KOPT-K1 (cell line): ENCODE data around the gene OR6Y1.

ENCODE experiments used
- H3K27ac ChIP-seq: fragments of 200-600 bp; sonication (generic); 2 replicates; pipeline ENCODE4 v1.5.1; 2016; ENCODE audit warnings: antibody characterized with exemption, mild to moderate bottlenecking, low read depth, low read length; ENCODE audit not compliant: poor library complexity, severe bottlenecking
- H3K36me3 ChIP-seq: fragments of 200-600 bp; sonication (generic); 2 replicates; pipeline ENCODE4 v1.5.1; 2017; ENCODE audit warnings: antibody characterized with exemption, mild to moderate bottlenecking, low read length, moderate library complexity; ENCODE audit not compliant: insufficient read depth
- H3K9me3 ChIP-seq: fragments of 200-600 bp; sonication (generic); 2 replicates; pipeline ENCODE4 v1.5.1; 2017; ENCODE audit warnings: antibody characterized with exemption, low read length, mild to moderate bottlenecking; ENCODE audit not compliant: insufficient read depth, poor library complexity, severe bottlenecking

The OR6Y1 gene, protein sequence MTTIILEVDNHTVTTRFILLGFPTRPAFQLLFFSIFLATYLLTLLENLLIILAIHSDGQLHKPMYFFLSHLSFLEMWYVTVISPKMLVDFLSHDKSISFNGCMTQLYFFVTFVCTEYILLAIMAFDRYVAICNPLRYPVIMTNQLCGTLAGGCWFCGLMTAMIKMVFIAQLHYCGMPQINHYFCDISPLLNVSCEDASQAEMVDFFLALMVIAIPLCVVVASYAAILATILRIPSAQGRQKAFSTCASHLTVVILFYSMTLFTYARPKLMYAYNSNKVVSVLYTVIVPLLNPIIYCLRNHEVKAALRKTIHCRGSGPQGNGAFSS

DNA sequence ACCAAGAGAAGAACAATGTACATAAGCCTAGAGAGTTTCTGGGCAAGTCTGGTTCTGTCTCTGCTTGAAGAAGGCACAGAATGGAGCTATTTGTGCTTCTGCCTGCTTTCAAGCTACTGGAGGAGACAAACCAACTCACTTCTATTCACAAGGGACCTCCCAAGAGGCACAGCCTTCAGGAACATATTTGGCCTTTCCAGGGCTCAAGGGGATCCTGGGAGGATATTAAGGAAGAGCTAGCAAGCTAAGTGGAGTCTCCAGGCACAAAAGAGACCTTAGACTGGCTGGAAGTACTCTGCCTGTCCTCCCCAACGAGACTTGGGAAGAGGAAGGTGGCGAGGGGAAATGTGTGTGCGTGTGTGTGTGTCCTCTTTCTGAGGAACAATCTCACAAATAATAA is at the start of gene OR6Y1:
Gene OR6Y1 (minus strand): TSS at position 54 of the 400 bp plus-strand sequence. CDS start 6,300 bp downstream, outside the sequence.
- H3K36me3 ChIP-seq, result no peaks in the 10 kb centered on the region
- no peak within 1 kb of the TSS for H3K27ac ChIP-seq
- no peaks in the 10 kb centered on the region for H3K9me3 ChIP-seq

DNA sequence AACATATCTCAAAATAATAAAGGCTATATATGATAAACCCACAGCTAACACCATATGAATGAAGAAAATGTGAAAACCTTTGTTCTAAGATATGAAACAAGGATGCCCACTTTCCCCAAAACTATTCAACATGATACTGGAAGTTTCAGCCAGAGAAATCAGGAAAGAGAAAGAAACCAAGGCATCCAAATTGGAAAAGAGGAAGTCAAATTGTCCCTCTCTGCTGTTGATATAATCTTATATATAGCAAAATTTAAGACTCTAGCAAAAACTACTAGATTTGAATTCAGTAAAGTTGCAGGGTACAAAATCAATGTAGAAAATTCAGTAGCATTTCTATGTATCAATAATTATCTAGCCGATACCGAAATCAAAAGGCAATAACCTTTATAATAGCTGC is 46.5 kb upstream of the OR6Y1 start:
- no peaks in the 10 kb centered on the region for H3K36me3 ChIP-seq
- H3K27ac ChIP-seq, result no peak overlapping the region
- peaks cover 34% of the 10 kb centered on the region for H3K9me3 ChIP-seq

DNA sequence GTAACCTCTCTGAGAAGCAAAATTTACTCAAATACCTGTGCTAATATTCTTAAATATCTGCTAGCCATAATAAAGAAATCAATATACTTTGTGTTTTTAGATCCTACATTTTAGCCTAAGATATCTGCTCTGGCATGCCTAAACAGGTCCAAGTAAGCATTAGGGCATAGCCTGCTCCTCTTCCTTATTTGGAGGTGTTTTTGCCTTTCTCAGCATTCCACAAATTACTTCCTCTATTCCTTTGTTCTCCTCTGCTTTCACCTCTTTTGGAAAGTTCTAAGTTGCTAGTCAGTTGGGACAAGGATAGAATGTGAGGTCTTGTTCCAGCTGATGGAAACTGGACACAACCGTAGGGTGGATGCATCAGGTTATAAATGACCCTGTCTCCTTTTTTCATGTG is 32.7 kb upstream of the OR6Y1 start:
- peaks cover 14% of the 10 kb centered on the region for H3K9me3 ChIP-seq
- no peak overlapping the region for H3K27ac ChIP-seq
- H3K36me3 ChIP-seq, result no peaks in the 10 kb centered on the region

- no peaks in the 10 kb centered on the region for H3K36me3 ChIP-seq
- peaks cover 14% of the 10 kb centered on the region for H3K9me3 ChIP-seq
- no peak overlapping the region for H3K27ac ChIP-seq
These were observed 29.8 kb upstream of the OR6Y1 start for GRCh38 chr1:158583962-158584361.

- Histone ChIP-seq H3K27ac (no peak within 1 kb of the TSS), H3K36me3 (no peaks in the 10 kb centered on the region), H3K9me3 (no peaks in the 10 kb centered on the region)
These were observed 25.5 kb upstream of the OR6Y1 start, which contains the start of gene OR10X1 for GRCh38 chr1:158579733-158580132. TSS of gene OR10X1 (minus strand) at chr1:158579899. CDS start at chr1:158579899, 0 bp downstream.

DNA sequence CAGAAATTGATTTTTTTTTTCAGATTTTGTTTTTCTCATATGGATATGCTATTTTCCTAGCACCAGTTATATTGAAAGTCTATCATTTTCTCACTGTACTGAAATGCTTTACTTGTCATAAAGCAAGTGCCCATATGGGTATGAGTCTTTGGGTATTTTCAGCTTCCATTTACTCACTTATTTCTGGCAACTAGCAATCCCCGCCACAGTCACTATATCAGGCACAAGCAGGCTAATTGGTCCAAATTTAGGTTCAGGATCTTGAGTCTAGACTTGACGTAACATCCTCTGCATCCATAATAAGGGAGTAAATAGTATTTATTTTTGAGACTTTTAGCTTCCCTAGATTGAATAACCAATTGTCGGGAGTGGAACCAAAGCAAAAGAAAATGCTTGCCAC is 23.4 kb upstream of the OR6Y1 start:
- no peak overlapping the region for H3K27ac ChIP-seq
- no peaks in the 10 kb centered on the region for H3K36me3 ChIP-seq
- H3K9me3 ChIP-seq, result no peaks in the 10 kb centered on the region

- Histone ChIP-seq H3K9me3 (no peaks in the 10 kb centered on the region), H3K27ac (no peak overlapping the region)
These were observed 18.0 kb upstream of the OR6Y1 start for GRCh38 chr1:158572226-158572625.

GRCh38 chr1:158570480-158570879 is 16.3 kb upstream of the OR6Y1 start, which contains the start of gene OR6P1:
TSS of gene OR6P1 (minus strand) at chr1:158570580. CDS start at chr1:158563604, 6,976 bp downstream.
- no peaks in the 10 kb centered on the region for H3K36me3 ChIP-seq
- H3K9me3 ChIP-seq, result no peaks in the 10 kb centered on the region
- H3K27ac ChIP-seq, result no peak within 1 kb of the TSS

More at GRCh38 chr1:158572226-158572625, 18.0 kb upstream of the OR6Y1 start:
- H3K36me3 ChIP-seq, result no peaks in the 10 kb centered on the region

DNA sequence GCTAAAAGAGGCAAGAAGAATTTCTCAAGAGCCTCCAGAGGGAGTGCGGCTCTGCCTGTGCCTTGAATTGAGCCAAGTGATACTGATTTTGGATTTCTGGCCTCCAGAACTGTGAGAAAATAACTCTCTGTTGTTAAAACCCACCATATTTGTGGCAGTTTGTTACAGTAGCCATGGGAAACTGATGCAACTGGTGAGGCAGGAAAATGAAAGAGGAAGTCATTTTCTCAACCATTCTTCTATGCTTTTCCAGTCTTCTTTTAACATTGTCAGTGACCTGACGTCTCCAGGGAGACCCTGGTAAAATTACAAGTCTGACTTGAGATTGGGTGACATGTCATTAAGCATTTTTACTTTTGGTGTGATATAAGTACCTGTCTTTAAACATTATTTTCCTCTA is 10.4 kb upstream of the OR6Y1 start:
- Histone ChIP-seq H3K27ac (no peak overlapping the region), H3K9me3 (no peaks in the 10 kb centered on the region), H3K36me3 (no peaks in the 10 kb centered on the region)

DNA sequence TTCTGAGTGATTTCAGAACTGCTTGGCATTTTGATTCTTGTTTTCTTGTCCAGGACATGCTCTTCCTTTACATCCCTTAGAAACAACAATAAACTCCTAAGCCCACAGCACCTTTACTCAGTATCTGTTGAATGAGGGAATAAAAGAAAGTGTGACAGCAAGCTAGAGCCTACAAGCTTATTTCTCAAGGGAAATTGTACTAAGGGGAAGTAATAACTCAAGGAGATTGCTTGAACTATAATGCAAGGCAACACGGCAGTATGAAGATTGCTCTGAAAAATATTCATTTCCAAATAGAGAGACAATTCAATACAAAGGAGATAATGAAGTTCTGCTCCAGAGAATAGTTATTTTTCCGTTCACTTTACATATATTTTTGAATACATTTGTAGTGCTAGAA is 9.6 kb upstream of the OR6Y1 start:
- Histone ChIP-seq H3K27ac (no peak overlapping the region), H3K9me3 (no peaks in the 10 kb centered on the region), H3K36me3 (no peaks in the 10 kb centered on the region)

GRCh38 chr1:158559696-158560095 is 5.5 kb upstream of the OR6Y1 start:
- Histone ChIP-seq H3K9me3 (no peaks in the 10 kb centered on the region), H3K36me3 (no peaks in the 10 kb centered on the region), H3K27ac (no peak overlapping the region)

DNA sequence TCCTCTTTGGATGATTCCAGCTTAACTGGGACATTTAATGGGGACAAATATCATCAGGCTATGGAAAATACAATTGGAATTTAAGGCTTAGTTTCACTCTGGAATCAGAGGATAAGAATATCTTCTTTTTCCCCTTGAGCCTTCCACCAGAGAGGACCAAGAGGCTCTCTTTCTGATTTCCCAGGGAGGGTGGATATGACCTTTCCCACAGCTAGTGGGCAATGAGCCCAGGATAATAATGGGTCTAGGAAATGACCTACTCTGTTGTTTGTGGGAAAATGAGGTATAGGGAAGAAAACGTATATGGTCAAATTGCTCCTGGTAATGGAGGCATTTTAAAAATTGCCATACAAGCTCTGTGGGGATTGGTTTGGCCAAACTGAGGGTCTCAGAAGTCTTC is 1.9 kb downstream of the OR6Y1 start:
- no peak overlapping the region for H3K27ac ChIP-seq
- H3K9me3 ChIP-seq, result no peaks in the 10 kb centered on the region
- H3K36me3 ChIP-seq, result no peaks in the 10 kb centered on the region

GRCh38 chr1:158547533-158547932 is 6.7 kb downstream of the OR6Y1 start:
- Histone ChIP-seq H3K36me3 (no peaks in the 10 kb centered on the region), H3K9me3 (no peaks in the 10 kb centered on the region), H3K27ac (no peak overlapping the region)

DNA sequence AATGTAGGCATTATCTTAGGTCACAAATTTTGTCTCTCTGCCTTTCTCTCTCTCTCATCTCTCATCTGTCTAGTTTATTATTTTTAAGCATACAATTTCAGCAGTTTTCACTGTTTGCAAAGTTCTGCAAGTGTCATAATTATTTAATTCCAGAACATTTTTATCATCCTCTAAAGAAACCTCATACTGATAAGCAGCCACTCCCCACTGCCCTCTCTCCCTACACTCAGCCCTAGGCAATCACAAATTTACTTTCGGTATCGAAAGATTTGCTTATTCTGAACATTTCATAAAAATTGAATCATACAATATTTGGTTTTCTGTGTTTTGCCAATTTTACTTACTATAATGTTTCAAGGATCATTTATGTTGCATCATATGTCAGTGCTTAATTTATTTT is 16.6 kb downstream of the OR6Y1 start:
- no peak overlapping the region for H3K27ac ChIP-seq
- H3K9me3 ChIP-seq, result no peaks in the 10 kb centered on the region
- no peaks in the 10 kb centered on the region for H3K36me3 ChIP-seq

- H3K36me3 ChIP-seq, result no peaks in the 10 kb centered on the region
- H3K9me3 ChIP-seq, result no peaks in the 10 kb centered on the region
- no peak overlapping the region for H3K27ac ChIP-seq
These were observed 19.7 kb downstream of the OR6Y1 start for GRCh38 chr1:158534496-158534895.

DNA sequence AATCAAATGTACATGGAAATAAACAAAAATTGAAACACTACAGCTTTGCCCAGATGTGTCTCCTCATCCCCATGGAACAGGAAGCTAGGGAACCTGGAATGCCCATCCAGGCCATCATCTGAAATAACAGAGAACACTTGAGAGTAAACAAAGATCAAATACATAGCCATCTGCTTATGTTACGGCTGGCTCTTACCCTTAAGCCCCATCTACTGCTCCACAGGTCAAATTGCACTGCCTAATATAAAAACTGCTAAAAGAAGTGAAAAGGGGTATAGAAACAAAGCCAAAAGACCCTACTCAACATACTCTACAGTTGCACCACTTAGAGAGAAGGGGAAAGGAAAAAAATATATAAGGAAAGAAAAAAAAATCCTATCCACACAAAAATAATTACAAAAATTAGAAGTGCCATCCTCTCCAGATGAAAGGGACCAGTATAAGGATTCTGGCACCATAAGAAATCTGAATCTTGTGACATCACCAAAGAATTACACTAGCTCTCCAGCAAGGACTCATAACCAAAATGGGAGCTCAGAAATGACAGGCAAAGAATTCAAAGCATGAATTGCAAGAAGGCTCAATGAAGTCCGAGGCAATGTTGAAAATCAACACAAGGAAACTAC is 26.9 kb downstream of the OR6Y1 start:
- Histone ChIP-seq H3K9me3 (no peaks in the 10 kb centered on the region), H3K36me3 (no peaks in the 10 kb centered on the region), H3K27ac (no peak overlapping the region)
